ENCODE results near the gene ZFPM1.

Gene ZFPM1

DNA sequence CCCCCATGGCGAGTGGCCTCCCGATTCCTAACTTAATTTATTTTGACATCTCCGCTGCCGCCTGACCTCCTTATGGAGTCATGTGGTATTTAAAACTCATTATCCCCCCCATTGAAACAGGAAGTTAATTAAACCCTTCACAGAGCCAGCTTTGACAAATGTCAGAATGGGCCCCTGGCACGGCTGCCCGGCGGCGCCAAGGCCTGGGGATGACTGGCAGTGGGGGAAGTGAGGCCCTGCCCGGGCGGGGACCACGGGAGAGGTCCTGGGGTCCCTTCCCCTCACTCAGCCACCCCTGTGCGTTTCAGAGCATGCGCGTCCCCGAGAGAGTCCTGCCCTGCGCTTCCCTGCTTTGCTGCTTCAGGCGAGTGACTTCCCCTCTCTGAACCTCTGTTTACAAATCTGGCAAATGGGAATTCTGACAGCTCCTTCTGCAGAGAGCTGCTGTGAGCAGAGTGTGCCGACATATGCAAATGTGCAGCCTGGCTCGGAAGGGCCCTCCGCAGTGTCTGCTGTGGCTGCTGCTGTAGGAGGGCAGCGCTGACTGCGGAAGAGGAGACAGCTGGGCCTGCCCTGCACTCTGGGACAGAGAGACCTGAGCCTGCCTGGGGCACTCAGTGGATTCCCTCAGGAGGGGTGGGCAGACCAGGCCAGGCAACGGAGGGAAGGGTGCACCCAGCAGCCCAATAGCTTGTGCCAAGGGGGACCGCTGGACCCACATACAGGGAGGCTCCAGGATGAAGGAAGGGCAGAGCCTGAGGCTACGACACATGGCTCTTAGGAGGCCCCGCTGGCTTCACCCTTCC lies 4.4 kb upstream of the ZFPM1 start:
- Histone ChIP-seq H3K27me3 (ENCODE audit: control insufficient read depth, insufficient read depth, low read length) (no peaks in the 10 kb centered on the region), H3K9ac (no peak overlapping the region)
- TF ChIP-seq, protein P1, sequence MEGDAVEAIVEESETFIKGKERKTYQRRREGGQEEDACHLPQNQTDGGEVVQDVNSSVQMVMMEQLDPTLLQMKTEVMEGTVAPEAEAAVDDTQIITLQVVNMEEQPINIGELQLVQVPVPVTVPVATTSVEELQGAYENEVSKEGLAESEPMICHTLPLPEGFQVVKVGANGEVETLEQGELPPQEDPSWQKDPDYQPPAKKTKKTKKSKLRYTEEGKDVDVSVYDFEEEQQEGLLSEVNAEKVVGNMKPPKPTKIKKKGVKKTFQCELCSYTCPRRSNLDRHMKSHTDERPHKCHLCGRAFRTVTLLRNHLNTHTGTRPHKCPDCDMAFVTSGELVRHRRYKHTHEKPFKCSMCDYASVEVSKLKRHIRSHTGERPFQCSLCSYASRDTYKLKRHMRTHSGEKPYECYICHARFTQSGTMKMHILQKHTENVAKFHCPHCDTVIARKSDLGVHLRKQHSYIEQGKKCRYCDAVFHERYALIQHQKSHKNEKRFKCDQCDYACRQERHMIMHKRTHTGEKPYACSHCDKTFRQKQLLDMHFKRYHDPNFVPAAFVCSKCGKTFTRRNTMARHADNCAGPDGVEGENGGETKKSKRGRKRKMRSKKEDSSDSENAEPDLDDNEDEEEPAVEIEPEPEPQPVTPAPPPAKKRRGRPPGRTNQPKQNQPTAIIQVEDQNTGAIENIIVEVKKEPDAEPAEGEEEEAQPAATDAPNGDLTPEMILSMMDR (IDR thresholded peaks at IDR 0.05), result no peak

DNA sequence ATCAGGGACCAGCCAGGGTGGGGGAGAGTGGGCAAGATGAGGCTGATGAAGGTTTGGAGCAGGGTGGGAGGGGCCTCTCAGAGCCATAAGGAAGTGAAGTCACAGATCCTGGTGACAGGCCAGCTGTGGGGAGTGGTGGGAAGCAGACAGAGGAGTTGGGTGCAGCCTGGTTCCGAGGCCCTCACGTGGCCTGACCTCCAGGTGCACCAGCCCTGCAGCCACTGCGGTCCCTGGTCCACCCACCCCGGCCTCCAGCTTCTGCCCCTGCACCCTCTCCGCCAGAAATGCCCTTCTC lies 3.9 kb upstream of the ZFPM1 start:
- Histone ChIP-seq H3K4me1 (peaks cover 6% of the 10 kb centered on the region), H3K79me2 (no peaks in the 10 kb centered on the region), H3K4me2 (ENCODE audit: low read length) (no peak overlapping the region), H3K9ac (no peak overlapping the region), H2AFZ (no peak overlapping the region), H3K9me3 (ENCODE audit: control insufficient read depth, low read length) (no peaks in the 10 kb centered on the region), H3K27ac (no peak overlapping the region), H3K27me3 (ENCODE audit: control insufficient read depth, insufficient read depth, low read length) (no peaks in the 10 kb centered on the region), H3K4me3 (ENCODE audit: low read depth, low read length) (no peak overlapping the region), H3K36me3 (ENCODE audit: control insufficient read depth, insufficient read depth, low read length) (no peaks in the 10 kb centered on the region)
- TF ChIP-seq, protein P1 (IDR thresholded peaks at IDR 0.05), result no peak

More for the DNA sequence above, 4.4 kb upstream of the ZFPM1 start:
- no peak overlapping the region for H2AFZ ChIP-seq
- no peaks in the 10 kb centered on the region for H3K9me3 ChIP-seq (ENCODE audit: control insufficient read depth, low read length)
- no peaks in the 10 kb centered on the region for H3K79me2 ChIP-seq
- H3K4me2 ChIP-seq (ENCODE audit: low read length), result no peak overlapping the region
- no peak overlapping the region for H3K4me3 ChIP-seq (ENCODE audit: low read depth, low read length)
- peaks cover 6% of the 10 kb centered on the region for H3K4me1 ChIP-seq
- H3K36me3 ChIP-seq (ENCODE audit: control insufficient read depth, insufficient read depth, low read length), result no peaks in the 10 kb centered on the region
- H3K27ac ChIP-seq, result no peak overlapping the region

DNA sequence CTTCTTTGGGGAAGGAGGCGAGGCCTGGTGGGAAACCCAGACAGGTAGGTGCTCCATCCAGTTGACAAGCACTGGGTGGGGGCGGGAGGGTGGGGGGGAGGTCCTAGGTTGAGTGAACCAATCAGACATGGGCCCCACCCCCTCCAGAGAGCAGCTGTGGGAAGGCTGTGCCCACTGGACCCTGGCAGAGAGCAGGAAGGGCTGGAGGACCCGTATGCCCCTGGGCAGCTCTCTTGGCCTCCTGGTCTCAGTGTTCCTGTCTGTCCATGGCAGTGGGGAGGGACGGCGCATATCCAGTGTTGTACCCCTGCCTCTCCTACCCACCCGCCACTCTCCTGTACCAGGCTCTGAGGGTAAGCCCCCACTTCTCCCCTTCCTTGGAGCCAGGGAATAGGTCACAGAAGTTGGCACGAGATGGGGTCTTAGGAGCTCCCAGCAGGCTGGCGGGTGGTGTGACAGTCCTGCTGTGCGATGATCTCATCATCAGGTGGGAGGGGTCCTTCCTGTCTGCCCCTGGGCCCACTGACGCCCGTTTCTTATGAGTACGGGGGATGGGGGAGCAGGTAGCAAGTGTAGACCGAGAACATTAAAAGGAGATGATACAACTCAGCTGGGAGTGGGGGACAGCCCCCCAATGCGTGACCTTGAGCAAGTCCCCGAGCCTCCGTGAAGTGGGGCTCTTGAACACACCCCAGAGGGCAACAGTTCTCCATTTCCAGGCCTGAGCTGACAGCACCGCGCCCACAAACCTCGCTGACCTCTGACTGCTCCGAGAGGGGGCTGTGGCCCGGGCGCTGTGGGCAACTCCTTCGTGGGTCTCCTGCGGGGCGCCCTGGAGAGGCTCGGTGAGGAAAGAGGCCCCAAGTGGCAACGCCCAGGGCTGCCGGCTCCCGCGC lies 1.2 kb upstream of the ZFPM1 start:
- TF ChIP-seq, protein P1 (IDR thresholded peaks at IDR 0.05), result no peak
- H3K79me2 ChIP-seq, result peaks cover 5% of the 10 kb centered on the region
- H3K27me3 ChIP-seq (ENCODE audit: control insufficient read depth, insufficient read depth, low read length), result no peaks in the 10 kb centered on the region
- H3K9me3 ChIP-seq (ENCODE audit: control insufficient read depth, low read length), result no peaks in the 10 kb centered on the region
- peak overlapping the region; percentile 69 for H3K27ac ChIP-seq
- peaks cover 17% of the 10 kb centered on the region for H3K4me1 ChIP-seq
- H2AFZ ChIP-seq, result peak overlapping the region; percentile 86
- H3K4me3 ChIP-seq (ENCODE audit: low read depth, low read length), result no peak overlapping the region
- H3K4me2 ChIP-seq (ENCODE audit: low read length), result peak overlapping the region; percentile 58
- H3K36me3 ChIP-seq (ENCODE audit: control insufficient read depth, insufficient read depth, low read length), result no peaks in the 10 kb centered on the region
- no peak overlapping the region for H3K9ac ChIP-seq

DNA sequence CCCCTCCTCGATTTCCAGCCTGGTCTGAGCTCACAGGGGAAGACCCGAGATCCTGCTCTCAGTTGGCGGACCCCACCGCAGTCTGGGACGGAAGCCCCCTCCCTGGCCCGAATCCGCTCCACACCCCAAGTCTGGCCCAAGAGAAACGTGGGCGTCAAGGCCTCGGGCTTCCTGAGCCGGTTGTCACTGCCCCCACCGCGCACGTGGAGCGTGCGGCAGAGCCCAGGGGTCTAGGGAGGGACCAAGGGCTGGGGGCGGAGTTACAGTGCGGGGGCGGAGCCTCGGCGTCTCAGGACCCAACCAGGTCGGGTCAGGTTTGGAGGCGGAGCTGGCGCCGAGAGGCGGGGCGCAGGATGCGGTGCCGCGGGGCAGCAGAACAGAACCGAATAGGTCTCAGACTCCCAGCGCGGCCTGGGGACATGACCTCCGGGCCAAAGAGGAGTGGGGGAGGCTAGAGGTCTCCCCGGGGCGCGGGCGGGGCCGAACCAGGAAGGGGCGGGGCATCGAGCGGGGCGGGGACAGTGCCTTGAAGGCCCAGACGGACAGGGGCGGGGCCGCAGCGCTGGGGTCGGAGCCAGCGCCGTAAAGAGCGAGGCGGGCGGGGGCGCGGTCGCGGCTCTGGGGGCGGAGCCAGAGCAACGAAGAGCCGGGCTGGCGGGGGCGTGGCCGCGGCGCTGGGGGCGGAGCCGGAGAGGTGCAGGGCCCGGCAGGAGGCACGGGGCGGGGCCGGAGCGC lies 431 bp upstream of the ZFPM1 start:
- H3K4me2 ChIP-seq (ENCODE audit: low read length), result peak overlapping the region; percentile 58
- H3K79me2 ChIP-seq, result peaks cover 11% of the 10 kb centered on the region
- TF ChIP-seq, protein P1 (IDR thresholded peaks at IDR 0.05), result no peak
- H3K27ac ChIP-seq, result peak overlapping the region; percentile 69
- H3K36me3 ChIP-seq (ENCODE audit: control insufficient read depth, insufficient read depth, low read length), result no peaks in the 10 kb centered on the region
- peak overlapping the region; percentile 86 for H2AFZ ChIP-seq
- H3K9me3 ChIP-seq (ENCODE audit: control insufficient read depth, low read length), result no peaks in the 10 kb centered on the region
- peak overlapping the region; percentile 46 for H3K9ac ChIP-seq
- H3K27me3 ChIP-seq (ENCODE audit: control insufficient read depth, insufficient read depth, low read length), result no peaks in the 10 kb centered on the region
- H3K4me1 ChIP-seq, result peaks cover 18% of the 10 kb centered on the region
- H3K4me3 ChIP-seq (ENCODE audit: low read depth, low read length), result peak overlapping the region; percentile 42

Data from parathyroid adenoma (tissue), 2 donors.